GM21737 (cell line): ENCODE measurements around the gene LDB2.
"Not testable (repeated sequence)": the region's sequence is repeated elsewhere in the genome, so short reads cannot be mapped to it uniquely, and the experiment has no call there.

Source experiments
- ATAC-seq: cut with Tn5 transposase; IDR thresholded peaks from one replicate; pipeline ENCODE4 v1.9.1; 2021; ENCODE audit warnings: mild to moderate bottlenecking, moderate library complexity; ENCODE audit not compliant: unreplicated experiment

The LDB2 gene

DNA sequence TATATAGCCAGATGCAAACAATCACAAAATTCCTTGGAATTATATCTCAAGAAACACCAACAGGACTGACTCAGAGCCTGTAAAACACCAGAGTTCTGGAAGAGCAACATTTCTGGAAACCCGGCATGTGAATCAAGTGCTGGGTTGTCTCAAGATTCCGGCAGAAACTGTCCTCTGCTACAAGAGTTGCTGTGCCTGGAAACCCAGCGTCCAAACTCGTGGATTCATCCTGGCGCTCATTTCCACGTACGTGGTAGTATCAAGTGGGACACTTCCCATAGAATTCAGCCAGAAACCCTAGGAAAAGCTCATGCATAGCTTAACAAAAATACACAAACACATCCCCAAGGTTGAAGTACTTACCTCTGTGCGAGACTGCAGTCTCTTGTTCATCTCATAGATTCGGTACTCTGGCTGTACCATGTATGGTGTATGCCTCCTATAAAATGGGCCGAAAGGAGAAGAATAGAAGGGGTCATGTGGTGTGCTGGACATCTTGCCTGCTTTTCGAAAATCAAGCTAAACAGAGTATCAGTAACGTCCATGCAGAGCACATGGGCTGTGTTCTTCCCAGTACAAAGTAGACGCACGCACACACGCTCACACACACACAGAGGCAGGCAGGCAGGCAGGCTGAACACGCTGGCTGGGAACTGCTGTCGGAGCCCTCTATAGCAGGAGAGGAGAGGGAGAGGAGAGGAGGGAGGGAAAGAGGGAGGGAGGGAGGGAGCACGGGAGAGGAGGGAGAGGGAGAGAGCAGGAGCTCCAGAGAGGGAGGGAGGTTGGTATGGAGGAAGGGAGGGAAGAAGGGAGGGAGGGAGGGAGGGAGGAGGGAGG lies at the start of gene LDB2:
LDB2 (minus strand) TSS at position 655 of the 837 bp plus-strand sequence.
- ATAC-seq, result no peak

DNA sequence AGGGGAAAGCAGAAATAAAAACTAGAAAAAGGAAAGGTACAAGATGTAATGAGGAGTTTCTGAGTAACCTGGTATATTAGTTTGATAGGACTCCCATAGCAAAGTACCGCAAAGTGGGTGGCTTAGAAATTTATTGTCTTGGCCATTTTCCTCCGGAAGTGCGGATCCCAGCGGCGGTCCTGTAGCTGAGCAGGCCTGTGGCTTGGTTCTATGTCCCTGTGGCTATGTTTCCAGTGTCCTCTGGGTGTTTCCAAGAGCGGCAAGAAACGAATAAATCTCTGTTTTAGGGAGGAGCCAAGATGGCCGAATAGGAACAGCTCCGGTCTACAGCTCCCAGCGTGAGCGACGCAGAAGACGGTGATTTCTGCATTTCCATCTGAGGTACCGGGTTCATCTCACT lies 44.0 kb upstream of the LDB2 start:
- ATAC-seq, result no peak

DNA sequence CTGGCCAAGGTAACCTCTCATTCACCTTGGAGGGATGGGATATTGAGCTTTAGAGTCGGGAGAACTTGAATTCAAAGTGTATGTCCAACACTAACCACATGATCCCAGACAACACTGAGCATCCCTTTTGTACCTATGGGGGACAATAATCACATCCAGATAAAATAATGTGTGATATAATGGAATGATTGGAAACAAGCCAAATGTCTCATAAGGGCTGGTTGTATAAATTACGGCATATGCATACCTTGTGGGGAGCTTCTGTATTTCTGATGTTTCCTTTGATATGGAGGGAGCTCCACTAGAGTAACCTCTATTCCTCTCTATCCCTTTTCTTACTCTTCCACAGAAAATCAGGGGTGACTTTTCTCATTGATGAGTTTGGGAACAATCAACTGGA lies 40.7 kb upstream of the LDB2 start:
- ATAC-seq, result no peak

DNA sequence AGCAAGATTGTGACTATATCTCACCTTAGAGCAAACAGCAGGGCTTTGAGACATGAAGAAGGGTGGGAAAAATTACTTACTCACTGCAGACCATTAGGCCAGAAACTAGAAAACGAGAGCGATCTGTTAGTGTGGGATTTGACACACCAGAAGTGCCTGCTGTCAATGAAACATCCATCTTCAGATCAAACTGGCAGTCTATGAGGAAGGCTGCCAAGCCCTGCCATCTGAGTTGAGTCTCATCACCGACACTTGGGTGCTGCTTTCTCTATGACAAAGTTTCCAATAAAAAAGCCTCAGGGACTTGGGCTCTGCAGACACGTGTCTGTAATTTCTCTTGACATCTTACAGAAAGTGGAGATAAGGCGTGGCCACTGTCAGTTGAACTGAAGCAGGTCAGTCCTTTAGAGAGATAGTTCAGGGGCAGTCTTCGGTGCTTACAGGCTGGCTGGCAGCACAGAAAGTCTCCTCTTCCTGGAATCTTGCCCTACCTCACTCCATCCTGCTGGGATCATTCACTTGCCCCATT lies 40.1 kb upstream of the LDB2 start:
- ATAC-seq, result no peak

DNA sequence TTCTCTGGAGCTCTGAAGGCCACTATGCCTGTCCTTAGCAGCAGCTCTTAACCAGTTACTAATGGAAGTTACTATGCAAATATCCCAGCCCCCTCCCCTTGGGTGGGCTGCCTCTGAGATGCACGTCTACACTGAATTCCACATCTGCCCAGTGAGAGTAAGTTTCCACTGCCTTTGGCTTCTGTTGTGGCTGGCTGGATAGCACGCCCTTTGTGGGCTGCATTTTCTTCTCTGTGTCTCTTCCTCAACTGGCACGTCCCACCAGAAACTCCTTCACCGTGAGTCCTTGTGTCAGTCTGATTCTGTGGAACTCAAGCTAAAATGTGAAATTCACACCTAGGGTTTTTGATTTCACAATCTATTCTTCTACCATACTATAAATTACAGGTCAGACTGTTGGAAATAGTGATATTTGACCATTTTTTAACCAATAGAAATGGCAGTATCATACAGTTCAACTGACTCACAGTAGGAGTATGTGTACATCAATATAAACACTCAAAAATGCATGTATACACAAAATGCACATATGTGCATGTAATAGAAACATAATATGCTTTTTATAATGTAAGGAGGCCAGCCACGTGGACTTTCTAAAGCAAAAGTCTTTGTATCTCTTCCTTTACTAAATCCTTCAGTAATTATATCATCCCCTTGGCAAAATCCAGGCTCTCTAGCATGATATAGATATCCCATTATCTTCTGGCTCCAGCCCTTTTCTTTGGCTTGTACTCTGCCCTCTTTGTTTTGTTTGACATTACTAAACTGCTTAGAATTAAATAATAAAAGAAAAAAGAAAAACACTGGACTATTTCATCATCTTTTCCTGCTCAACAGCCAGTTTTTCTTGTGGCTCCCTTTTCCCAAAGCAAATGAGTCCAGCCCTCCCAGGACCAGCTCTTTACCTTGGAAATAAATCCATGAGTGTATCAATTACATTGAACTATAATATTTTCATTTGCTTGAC lies 33.2 kb upstream of the LDB2 start:
- no peak for ATAC-seq

DNA sequence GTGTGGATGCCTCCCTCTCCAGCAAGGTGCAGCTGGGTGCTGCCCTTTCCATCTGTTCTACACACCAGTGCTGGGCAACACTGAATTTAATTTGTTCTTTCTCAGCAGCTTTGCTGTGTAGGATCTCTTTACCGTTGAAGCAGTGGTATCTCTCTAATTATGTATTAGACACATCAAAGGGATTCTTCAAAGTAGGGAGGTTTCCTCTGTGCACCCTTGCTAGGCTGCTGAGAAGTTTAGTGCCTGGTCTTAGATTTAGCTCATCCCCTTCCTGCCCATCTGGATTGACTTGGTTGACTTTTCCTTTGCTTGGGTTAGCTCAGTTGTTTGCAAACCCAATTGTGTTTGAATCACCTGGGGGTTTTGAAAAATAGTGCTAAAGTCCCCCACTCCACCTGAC lies 27.8 kb upstream of the LDB2 start:
- no peak for ATAC-seq

DNA sequence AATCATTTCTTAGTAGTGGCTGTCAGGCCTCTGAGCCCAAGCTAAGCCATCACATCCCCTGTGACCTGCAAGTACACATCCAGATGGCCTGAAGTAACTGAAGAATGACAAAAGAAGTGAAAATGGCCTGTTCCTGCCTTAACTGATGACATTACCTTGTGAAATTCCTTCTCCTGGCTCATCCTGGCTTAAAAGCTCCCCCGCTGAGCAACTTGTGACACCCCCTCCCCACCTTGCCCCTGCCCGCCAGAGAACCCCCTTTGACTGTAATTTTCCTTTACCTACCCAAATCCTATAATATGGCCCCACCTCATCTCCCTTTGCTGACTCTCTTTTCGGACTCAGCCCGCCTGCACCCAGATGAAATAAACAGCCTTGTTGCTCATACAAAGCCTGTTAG lies 20.3 kb upstream of the LDB2 start:
- not testable (repeated sequence) for ATAC-seq

DNA sequence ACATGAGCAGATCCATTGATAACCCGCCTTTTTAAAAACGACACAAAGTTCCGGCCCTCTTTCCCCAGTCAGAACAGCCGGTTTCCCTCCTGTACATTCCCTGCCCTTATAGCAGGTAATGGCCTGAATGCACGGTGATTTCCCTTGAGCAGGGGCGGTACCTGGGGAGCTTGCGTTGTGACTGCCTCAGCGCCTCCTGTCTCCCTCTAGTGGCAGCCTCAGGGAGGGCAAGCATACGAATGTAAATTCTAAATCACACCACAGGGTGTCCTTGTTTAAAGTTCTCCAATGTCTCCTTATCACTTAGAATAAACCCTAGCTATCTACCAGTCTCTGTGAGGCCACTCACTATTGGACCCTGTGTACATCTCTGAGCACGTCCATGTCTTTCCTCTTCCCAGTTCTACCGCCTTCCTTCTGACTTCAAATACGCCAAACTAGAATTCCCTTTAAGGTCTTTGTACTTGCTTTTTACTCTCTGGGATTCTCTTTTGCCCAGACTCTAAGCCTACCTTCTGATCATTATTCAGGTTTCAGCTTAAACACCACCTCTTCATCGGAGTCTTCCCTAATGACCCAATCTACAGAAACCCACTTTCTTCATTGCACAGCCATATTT lies 18.4 kb upstream of the LDB2 start:
- peak; percentile 99 for ATAC-seq

DNA sequence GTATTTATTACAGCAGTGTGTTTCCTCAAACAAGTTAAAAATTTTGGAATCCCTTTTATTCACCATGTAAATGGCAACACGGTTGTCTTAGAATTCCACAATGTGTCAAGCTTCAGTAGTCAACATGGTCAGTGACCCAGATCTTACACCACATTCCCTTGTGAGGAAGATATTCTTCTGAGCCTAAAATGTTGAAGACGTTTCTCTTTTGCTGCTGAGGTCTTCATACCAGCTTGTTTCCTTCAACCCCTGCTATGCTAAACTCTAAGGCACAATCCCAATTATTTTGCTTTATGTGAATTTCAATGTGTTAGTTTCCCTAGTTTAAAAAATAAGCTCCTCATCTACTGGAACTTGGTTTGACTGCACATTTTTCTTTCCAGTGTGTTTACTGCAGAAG lies 17.6 kb upstream of the LDB2 start:
- no peak for ATAC-seq

DNA sequence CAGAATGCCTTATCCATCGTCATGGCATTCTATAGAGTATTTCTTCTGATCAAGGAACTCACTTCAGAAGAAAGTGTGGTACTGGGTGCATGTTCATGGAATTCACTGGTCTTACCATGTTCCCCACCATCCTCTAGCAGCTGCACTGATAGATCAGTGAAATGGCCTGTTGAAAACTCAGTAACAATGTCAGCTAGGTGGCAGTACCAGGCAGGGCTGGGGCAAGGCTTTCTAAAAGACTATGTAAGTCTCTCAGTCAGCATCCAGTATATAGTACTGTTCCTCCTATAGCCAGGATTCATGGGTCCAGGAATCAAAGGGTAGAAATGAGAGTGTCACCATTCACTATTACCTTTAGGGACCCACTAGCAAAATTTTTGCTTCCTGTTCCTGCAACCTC lies 15.8 kb upstream of the LDB2 start:
- ATAC-seq, result no peak

DNA sequence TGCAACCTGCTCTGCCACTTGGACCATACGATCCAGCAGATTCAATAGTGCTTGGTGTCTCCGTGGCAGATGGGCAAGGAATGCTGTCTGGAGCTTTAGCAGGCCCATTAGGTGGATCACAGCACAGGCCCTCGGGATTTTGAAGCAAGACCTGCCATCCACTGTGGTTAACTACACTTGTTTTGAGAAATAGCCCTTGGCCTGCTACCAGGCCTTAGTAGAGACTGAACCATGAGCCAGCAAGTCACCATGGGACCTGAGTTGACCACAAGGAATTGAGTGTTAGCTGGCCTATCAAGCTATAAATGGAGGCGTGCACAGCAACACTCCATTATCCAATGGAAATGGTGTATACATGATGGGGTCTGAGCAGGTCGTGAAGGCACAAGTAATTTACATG lies 14.5 kb upstream of the LDB2 start:
- no peak for ATAC-seq

DNA sequence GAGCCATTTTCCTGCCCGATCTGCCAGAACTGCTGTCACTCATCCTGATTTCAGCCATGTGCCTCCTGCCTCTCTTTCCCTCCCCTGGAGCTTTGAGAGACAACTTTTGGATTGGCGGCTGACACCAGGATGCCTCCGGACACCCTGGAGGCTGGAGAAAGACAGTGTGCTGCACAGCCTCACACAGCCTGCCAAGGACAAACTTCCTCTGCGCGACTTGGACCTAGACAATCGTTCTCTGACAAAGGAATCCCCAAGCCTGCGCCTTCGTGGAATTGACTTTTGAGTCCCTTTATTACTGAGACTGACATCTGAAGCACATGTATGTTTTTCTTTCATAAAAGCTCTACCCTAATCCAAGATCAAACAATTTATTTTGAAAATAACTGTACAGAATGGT lies 10.8 kb upstream of the LDB2 start:
- no peak for ATAC-seq

DNA sequence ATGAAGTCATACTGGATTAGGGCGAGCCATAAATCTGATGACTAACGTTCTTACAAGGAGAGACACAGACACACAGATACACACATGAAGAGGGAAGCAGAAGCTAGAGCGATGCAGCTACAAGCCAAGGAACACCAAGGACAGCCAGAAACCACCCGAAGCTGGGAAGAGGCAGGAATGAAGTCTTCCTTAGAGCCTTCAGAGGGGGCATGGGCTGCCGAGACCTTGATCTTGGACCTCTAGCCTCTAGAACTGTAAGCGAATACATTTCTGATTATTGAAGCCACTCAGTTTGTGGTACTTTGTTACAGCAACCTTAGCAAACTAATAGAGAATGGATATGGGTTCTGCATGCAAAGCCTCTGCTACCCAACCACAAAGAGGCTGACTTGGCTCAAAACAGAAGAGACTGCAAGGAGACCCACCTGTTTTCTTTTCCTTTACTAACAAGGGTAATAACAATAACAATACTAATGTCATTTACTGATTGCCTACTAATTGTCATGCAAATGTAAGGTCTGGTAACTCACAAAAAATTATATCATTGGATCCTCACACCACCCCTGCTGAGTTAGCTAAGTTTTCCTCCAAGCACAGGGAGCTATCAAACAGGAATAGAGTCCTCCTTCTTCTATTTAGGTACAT lies 10.1 kb upstream of the LDB2 start:
- ATAC-seq, result no peak

DNA sequence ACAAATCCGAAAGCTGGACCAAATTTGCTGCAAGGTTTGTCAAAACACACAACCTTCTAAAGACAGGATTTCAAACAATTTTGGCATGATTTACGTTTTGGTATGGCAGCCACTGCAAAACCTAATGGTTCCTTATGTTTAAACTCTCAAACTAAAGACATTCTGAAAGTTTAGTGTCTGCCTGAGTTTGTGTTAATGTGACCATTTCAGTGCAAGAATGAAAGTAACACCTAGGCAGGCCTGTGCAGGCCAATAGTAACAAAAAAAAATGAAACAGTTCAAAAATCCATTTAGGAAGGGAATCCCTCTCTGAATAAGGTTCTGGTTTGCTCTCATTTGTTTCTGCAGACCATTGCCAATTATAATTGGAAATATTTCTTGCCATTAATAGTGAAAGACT lies 1.9 kb upstream of the LDB2 start:
- no peak for ATAC-seq

DNA sequence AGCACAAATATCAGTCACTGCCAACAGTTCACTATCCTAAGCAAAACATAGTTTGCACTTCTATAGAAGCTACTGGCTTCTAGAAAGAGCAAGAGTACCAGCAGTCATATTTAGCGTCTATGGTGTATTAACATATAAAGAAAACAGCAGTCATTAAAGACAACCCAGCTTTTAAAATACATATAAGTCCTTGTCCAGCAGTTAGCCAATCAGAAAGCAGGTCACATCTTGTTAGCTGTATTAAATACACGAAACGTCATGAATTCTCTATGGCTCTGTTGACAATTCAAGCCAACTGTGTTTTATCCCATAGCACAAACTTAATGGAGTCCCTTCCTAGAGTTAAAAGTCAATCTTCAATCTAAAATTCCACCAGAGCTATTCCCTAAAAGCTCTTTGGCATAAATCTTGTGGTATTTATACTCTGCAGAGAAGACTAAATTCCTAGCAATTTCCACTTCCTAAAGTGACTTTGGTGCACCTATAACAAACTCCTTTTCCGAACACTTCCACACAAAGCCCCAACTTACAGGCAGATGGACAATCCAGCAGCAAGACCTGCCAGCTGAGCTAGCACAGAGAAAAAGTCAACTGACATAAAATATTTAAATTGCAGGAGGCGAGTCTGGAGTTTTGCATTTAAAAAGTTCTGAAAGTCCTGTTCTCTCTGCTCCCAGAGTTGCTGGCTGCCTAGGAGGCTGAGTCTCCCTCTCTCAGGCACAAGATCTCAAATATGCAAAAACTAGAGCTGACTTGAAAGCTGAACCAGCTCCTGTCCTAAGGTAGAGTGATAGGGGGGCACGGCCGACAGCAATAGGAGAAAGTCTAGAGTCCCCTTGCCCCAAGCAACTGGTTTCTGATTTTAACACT lies 1.3 kb downstream of the LDB2 start:
- ATAC-seq, result no peak

DNA sequence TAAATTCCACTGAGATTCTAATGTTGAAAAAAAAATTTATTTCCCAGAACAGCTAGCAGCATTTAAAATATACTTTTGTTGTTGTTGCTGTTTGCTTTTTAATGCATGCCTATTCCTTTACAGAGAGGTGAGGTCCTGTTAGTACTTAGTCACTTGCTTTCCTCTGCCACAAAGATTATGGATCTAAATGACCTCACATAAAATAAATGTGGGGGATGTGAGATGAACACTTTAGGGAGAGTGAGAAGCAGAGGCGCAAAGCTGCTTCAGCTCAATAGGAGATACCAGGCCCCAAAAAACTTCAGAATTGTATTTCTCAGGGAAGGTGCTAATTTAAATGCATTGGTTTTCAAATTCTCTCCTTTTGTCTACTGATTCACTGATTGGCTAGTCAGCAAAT lies 4.0 kb downstream of the LDB2 start:
- no peak for ATAC-seq

DNA sequence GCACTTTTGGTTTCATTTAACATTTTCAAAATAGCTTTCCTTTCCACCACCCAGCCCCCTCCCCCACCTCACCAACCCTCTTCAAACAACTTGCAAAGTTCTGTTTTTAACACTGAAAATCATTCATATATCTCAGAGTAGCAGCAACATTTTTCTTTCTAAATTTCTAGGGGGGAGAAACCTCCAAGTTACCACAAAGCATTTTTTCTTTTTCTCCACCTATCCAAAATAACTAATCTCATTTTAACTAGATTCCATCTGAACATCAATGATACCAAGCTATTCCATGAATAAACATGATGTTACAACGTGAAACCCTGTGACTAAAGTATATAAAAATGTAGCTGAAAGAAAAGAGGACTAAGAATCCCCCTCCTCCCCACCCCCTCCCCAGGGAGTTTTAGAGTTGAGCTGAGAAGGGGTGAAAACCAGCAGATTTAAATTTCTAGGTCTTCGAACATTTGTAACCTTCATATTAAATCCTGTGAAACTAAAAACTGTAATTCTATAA lies 5.2 kb downstream of the LDB2 start:
- ATAC-seq, result no peak

DNA sequence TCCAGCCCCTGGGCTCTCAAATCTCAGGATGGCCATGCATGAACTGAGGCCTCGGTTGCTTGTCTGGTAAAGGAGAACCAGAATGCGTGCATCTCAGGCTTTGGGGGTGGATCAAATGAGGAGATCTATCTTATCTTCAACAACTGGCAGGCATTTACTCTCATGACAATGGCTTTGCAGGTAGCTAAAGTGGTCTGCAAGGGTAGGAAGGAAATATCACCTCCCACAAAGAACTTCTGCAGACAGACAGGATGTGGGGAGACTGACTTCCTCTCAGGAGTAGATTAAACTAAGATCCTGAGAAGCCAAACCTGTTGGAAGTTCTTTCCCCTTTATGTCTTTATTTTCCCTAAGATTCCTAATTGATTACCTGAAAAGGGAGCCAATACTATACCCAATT lies 7.8 kb downstream of the LDB2 start:
- no peak for ATAC-seq

DNA sequence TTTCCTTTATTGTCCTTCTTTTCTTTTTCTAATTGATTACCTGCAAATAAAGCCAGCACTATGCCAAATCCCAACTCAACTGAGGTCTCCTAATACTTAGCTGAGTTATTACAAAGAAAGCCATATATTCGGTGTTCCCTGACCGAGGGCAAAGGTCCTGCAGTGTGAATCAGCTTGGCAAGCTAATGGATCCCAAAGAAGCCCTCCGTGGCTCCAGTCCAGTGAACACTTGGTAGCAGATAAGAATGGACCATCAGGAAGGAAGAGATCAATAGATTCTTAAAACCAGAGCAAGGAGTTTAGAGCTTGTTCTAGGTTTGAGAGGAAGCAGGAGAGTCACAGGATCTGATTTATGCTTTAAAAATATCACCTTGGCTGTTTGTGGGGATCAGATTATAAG lies 8.5 kb downstream of the LDB2 start:
- no peak for ATAC-seq

DNA sequence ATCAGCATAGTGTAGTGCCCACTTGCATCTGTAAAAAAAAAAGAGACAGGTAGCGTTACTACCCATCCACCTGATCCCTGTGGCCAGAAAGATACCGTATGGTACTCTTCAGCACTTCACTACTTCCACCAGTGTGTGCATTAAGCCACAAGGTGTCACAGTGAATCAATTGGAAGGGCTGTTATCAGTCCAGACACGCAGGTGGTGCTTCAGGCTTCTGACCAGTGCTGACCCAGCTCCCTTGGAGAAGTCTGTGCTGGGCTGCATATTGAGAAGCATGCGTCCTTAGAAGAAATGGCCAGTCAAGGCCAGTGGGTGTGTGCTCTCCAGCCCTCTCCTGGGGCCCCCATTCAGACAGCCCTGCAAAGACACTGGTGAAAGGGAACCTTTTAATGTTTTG lies 10.6 kb downstream of the LDB2 start:
- no peak for ATAC-seq
